HG03439 (cell line): ENCODE measurements around the gene MEIS2.

Source experiments
- ATAC-seq: cut with Tn5 transposase; IDR thresholded peaks from one replicate; pipeline ENCODE4 v1.9.1; 2021; ENCODE audit warnings: mild to moderate bottlenecking, moderate library complexity; ENCODE audit not compliant: unreplicated experiment

The MEIS2 gene

GRCh38 chr15:37098468-37099318 is 1.7 kb downstream of the MEIS2 start:
- no peak for ATAC-seq

DNA sequence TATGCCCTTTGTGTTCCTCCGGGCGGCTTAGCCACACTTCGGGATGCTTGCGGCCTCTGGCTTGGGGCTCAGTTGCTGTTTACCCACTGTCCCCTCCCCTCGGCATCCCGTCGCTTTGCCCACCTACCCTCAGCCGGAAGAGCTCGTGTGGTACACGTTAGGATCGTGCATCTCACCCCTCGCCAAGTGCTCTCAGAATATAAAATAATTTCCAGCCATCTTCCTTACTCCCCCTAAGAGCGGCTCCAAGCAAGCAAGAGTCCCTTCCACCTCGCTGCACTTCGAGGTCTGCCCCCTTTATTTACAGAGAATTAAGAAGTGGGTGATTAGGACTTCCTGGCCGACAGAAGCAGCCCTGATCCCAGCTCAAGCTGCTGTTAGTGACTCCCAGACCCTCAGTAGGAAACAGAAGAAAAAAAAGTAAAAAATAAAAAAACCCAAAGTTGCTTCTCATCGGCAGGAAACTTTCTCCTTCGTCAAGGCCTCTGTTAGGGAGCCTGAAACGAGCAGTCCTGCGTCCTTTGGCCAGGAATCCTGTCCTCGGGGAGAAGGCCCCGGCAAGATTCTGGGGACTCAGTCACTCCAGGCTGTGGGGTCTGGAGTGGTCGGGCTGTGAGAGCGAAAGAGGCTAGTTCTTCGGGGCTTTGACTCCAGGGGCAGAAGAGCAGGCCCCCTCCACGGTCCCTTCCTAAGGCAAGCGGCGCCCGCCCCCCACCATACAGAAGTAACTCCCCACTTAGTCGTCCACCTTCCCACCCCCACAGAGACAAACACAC is 3.0 kb downstream of the MEIS2 start:
- ATAC-seq, result no peak

GRCh38 chr15:37096558-37097143 is 3.7 kb downstream of the MEIS2 start:
- ATAC-seq, result no peak

DNA sequence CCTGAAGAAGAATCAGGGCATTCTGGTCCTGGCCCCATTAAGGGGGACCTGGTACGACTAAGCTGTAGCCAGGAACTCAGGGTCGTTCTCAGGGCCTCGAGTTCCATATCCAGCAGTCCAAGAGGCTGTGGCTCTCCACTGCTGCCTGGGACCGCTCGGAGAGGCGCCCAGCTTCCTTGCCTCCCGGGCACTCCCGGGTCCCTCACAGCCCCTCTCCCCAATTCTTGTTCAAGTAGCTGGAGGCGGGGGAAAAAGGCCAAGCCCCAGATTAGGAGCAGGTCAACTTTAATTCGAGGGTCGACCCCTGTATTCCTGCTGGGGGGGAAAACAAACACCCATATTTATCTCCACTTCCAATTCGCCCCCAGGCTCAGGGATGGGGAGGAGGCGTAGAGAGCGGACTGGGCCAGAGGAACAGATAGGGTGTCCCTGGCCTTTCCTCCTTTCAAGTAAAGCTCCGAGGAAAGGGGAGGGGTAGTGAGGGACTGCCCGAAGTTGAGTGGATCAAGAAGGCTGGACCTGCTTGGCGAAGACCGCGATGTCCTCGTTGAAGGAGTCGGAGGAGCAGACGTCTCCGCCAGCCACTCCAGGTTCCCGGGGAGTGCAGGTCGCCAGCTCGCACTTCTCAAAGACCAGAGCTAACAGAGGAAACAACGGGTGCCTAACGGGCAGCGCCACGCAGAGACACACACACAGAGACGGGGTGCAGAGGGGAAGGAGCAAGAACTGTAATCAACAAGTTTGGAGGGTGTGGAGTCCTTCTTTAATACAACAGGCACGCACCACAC is 4.4 kb downstream of the MEIS2 start:
- ATAC-seq, result no peak

DNA sequence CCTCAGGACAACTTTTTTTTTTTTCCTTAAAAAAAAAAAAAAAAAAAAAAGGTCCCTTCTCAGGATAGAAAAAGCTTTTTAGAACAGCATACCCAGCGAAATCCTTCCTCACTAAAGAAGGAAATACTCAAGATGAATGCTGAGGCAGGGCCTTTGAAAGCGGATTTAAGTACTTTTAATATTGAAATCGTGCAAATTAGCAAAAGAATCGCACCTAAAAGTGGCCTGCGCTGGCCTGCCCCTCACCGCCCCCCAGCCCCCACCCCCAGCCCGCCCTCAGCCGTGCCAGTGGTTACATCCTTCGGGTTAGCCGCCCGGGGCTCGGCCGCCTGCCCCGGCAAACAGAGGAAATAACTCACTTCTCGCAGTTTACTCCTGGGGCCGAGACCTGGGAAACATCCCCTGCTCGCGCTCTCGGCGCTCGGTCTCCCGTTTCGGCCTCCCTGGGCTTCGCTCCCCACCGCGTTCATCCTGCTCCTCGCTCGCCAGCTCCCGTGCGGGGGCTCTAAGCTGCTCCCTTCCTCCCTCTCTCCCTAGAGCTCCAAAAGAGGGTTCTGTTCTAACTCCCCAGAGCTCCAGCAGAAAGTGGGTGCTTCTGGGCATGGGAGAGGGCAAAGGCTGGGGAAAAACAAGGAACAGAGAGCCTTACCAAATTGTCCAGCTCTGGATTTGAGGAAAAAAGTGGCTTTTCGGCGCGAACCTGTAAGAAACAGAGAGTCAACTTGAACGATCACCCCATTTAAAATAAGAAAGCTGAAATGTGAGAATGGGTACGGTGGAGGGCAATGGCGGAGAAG is 5.2 kb downstream of the MEIS2 start:
- no peak for ATAC-seq

DNA sequence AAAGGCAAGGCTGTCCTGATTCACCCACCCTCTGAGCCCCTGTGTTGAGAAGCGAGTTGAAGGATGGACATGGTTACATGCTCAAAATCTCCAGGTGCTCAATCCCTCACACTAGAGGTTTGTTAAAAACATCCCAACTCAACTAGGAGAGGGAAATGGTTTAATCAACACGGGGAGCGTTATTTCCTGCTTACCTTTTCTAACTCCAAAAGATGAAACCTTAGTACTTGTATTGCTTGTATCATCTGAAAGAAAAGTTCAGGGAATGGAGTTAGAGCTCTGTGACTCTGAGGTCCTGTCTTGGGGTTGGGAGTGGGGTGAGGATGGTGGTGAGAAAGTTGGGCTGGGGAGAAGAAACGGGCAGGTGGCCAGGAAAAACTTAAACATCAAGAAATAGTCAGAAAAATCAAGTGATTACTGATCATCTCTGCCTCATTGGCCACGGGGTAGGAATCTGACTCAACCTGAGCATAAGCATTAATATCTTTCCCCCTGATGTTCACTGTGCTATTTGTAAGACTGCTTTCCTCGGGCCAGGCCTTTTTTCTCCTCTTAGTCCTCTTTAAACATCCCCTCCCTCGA is 5.9 kb downstream of the MEIS2 start:
- ATAC-seq, result no peak

- no peak for ATAC-seq
These were observed 6.6 kb downstream of the MEIS2 start for GRCh38 chr15:37093480-37094332.

DNA sequence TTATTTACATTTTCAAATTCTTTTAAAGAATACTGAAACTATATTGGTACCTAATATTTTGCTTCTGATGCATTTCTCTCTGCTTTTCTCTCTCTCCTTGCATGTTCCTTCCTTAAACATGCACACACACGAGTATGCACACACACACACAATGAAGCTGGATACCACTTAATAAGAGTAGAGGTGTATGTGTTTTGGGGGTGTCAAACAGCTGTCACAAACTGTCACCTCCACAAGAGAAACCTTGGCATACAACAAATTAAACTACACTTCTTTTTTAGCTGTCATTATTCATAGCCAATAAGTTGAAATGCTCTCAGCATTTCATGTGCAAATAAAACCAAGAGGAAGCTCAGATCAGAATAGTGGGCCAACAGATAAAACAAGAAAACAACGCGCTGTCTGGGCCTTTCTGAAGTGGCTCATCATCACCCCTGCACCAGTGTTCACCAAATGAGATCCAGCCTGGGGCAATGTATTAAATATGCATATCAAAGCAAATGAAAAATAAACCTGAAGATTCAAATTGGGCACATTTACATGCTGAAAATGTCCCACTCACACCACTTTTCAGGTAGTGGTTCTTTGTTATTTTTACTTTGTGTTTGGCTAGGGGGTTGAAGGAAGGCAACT is 9.7 kb downstream of the MEIS2 start:
- ATAC-seq, result no peak

GRCh38 chr15:37088436-37088835 is 11.9 kb downstream of the MEIS2 start:
- ATAC-seq, result no peak

- no peak for ATAC-seq
These were observed 13.2 kb downstream of the MEIS2 start for GRCh38 chr15:37087131-37087588.

DNA sequence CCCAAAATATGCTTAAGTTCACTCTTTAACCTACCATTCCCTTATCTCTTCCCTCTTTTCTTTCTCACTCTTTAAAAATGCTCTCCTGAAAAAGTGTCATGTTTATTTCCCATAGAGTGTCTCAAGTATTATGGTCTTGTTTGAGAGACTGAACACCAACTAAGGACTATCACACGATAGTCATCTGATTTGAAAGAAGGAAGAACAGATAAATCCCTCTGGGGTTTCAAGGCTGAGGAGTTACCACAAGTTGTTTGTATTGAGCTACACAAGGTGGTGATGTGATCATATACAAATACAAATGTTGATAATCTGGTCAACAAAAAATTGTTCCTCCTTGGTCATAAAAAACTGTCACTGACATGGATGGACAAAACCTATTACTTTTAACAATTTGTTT is 13.8 kb downstream of the MEIS2 start:
- no peak for ATAC-seq

GRCh38 chr15:37086120-37086519 is 14.2 kb downstream of the MEIS2 start:
- no peak for ATAC-seq

DNA sequence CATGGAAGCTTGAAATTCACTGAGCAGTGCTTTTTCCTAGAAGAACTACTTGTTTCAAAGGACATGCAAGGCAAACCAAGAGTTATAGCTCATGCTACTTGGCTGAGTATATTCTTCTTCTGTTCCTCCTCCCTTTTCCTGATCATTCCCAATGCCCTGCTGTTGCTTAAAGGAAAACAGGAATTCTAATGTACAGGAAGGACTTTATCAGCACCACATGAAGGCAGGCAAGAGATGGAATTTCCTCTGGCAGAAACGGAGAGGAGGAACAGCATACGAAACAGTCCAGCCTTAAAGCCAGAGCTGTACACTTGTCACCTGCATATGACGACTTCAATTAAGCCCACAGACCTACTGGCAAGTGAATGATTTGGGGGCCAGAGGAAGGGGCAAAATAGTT is 15.7 kb downstream of the MEIS2 start:
- ATAC-seq, result no peak

DNA sequence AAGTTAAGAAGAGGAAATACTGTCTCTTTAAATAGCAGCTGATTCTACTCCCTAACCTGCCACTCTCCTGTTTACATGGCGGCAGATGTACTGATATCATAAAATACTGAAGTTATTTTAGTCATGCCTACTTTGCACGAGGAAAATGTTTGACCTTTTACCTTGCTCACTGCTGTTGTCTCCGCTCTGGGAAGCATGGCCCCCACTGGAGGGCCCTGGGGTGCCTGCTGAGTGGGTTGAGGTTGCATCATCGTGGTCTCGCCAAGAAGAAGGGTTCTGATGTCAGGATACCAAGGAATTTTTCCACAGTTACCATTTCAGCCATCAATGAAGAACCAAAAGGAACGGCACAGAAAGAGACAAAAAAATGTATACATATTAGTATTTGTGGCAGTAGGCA is 16.7 kb downstream of the MEIS2 start:
- no peak for ATAC-seq

GRCh38 chr15:37081983-37082382 is 18.4 kb downstream of the MEIS2 start:
- ATAC-seq, result no peak

GRCh38 chr15:37080261-37080921 is 20.0 kb downstream of the MEIS2 start:
- no peak for ATAC-seq

DNA sequence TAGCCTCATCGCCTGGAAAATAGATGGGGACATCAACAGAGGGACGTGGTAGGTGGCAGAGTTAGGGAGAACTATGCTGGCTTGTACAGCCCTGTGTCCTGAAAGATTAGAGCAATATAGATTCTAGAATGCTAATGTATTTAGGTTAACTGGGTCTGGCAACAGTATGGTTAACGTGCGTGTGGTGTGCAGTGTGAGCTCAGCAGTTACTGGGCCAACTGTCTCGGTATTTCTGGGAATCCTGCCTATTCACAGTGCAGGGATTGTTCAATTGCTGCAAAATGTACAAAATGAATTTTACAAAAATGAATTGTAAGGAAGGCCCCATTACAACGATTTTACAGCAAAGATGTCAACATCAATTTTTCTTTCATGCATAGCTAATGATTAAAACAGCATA is 20.6 kb downstream of the MEIS2 start:
- ATAC-seq, result no peak

DNA sequence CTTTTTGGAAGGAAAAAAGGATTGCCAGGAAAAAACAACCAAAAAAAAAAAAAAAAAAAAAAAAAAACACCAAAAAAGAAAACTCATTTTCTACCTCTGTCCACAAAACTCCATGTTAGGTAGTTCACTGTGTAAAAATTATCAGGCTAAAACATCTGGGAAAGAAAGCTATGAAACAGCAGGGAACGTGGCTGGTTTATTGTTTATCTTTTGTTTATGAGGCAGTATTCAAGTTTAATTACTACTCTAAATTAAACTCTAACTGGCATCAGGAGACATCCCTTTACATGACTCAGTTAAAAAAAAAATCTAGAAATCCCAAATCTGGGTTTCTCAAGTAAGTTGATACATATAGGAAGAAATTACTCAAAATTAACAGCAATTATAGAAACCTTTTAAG is 21.8 kb downstream of the MEIS2 start:
- no peak for ATAC-seq
